HepG2 (cell line): ENCODE results near the gene SELENOT. TPM values are rescaled to one million over a fixed set of nuclear protein-coding genes. Genes with fewer than 3 reads are reported as not detected.

Experiments used
- AGO1 ChIP-seq: fragments of 200-400 bp; formaldehyde crosslinking; IDR thresholded peaks from 2 replicates; pipeline ENCODE4 v1.6.1; 2017; ENCODE audit warnings: mild to moderate bottlenecking, low read depth, low read length, moderate library complexity; ENCODE audit not compliant: poor library complexity, severe bottlenecking
- CAMTA2 ChIP-seq: sonication (generic); formaldehyde crosslinking; IDR thresholded peaks from 2 replicates; pipeline ENCODE4 v1.4.0; 2020; ENCODE audit warnings: mild to moderate bottlenecking, missing genetic modification reagents, borderline replicate concordance
- CC2D1A ChIP-seq: sonication (generic); formaldehyde crosslinking; IDR thresholded peaks from 2 replicates; pipeline ENCODE4 v1.8.1; 2023; ENCODE audit warnings: mild to moderate bottlenecking, missing genetic modification reagents
- GRHL1 ChIP-seq: sonication (generic); formaldehyde crosslinking; conservative IDR thresholded peaks from 2 replicates; pipeline ENCODE4 v1.8.0; 2022; ENCODE audit warnings: missing genetic modification reagents
- HDAC6 ChIP-seq: fragments of 200-600 bp; sonication (generic); IDR thresholded peaks from 2 replicates; pipeline ENCODE4 v1.7.0; 2017; ENCODE audit warnings: mild to moderate bottlenecking, antibody characterized with exemption, low read length, low read depth
- KAT8 ChIP-seq: IDR thresholded peaks from 2 replicates; pipeline ENCODE4 v1.6.1; 2016; ENCODE audit warnings: missing genetic modification reagents, missing compliant biosample characterization
- KMT2A ChIP-seq: sonication (generic); formaldehyde crosslinking; IDR thresholded peaks from 2 replicates; pipeline ENCODE4 v1.4.0; 2020; ENCODE audit warnings: missing genetic modification reagents
- MAFF ChIP-seq: IDR thresholded peaks from 2 replicates; pipeline ENCODE4 v1.6.1; 2011; ENCODE audit warnings: low read depth, low read length, improper control_type of control experiment
- NCOA2 ChIP-seq: sonication (generic); formaldehyde crosslinking; IDR thresholded peaks from 2 replicates; pipeline ENCODE4 v1.8.0; 2022; ENCODE audit warnings: inconsistent platforms
- PRMT3 ChIP-seq: sonication (generic); formaldehyde crosslinking; IDR thresholded peaks from 2 replicates; pipeline ENCODE4 v1.8.1; 2022; ENCODE audit warnings: low read depth, mild to moderate bottlenecking, moderate library complexity, missing genetic modification reagents, borderline replicate concordance
- SMYD3 ChIP-seq: sonication (generic); formaldehyde crosslinking; IDR thresholded peaks from 2 replicates; pipeline ENCODE4 v1.8.1; 2023; ENCODE audit warnings: mild to moderate bottlenecking, missing genetic modification reagents
- TAF1 ChIP-seq: sonication (generic); formaldehyde crosslinking; IDR thresholded peaks from 2 replicates; pipeline ENCODE4 v1.4.0; 2020; ENCODE audit warnings: missing genetic modification reagents
- TBX2 ChIP-seq: sonication (generic); formaldehyde crosslinking; IDR thresholded peaks from 2 replicates; pipeline ENCODE4 v1.5.0; 2020; ENCODE audit warnings: missing genetic modification reagents, mild to moderate bottlenecking, borderline replicate concordance
- ZBTB33 ChIP-seq: sonication (generic); formaldehyde crosslinking; IDR thresholded peaks from 2 replicates; pipeline ENCODE4 v1.4.0; 2020; ENCODE audit warnings: missing genetic modification reagents
- ZMYM2 ChIP-seq: sonication (generic); formaldehyde crosslinking; IDR thresholded peaks from 2 replicates; pipeline ENCODE4 v1.8.0; 2022; ENCODE audit warnings: mild to moderate bottlenecking, missing genetic modification reagents
- ZNF136 ChIP-seq: sonication (generic); formaldehyde crosslinking; IDR thresholded peaks from 2 replicates; pipeline ENCODE4 v1.8.1; 2022; ENCODE audit warnings: low read depth, mild to moderate bottlenecking, moderate library complexity, missing genetic modification reagents
- ZNF160 ChIP-seq: sonication (generic); formaldehyde crosslinking; IDR thresholded peaks from 2 replicates; pipeline ENCODE4 v1.8.0; 2022; ENCODE audit warnings: mild to moderate bottlenecking, inconsistent platforms, missing genetic modification reagents
- ZNF180 ChIP-seq: sonication (generic); formaldehyde crosslinking; IDR thresholded peaks from 2 replicates; pipeline ENCODE4 v1.4.0; 2020; ENCODE audit warnings: low read depth, missing genetic modification reagents, borderline replicate concordance
- ZNF230 ChIP-seq: sonication (generic); formaldehyde crosslinking; IDR thresholded peaks from 2 replicates; pipeline ENCODE4 v1.4.0; 2020; ENCODE audit warnings: mild to moderate bottlenecking, missing genetic modification reagents
- ZNF264 ChIP-seq: sonication (generic); formaldehyde crosslinking; IDR thresholded peaks from 2 replicates; pipeline ENCODE4 v1.4.0; 2020; ENCODE audit warnings: missing genetic modification reagents
- ZNF354B ChIP-seq: sonication (generic); formaldehyde crosslinking; IDR thresholded peaks from 2 replicates; pipeline ENCODE4 v1.8.0; 2022; ENCODE audit warnings: mild to moderate bottlenecking, missing genetic modification reagents
- ZNF550 ChIP-seq: sonication (generic); formaldehyde crosslinking; IDR thresholded peaks from 2 replicates; pipeline ENCODE4 v1.4.0; 2020; ENCODE audit warnings: mild to moderate bottlenecking, missing genetic modification reagents, borderline replicate concordance
- ZSCAN30 ChIP-seq: sonication (generic); formaldehyde crosslinking; IDR thresholded peaks from 2 replicates; pipeline ENCODE4 v1.5.0; 2020; ENCODE audit warnings: mild to moderate bottlenecking, missing genetic modification reagents
- polyA plus RNA-seq, 8 experiments: library from polyadenylated mRNA; depleted of rRNA in 3 of 8; stranded (reverse) in 7 of 8; unstranded in 1 of 8; fragments of >200 nt; fragmentation: Illumina TruSeq in 4 of 8; extraction: Trizol in 4 of 8; gene quantifications; 2 replicates each; pipeline versions ENCODE4 v1.2.1 to v1.2.3, GENCODE V29; 2011 to 2016; ENCODE audit warnings: low read depth in 4 of 8, missing spikeins in 1 of 8, mixed read lengths in 1 of 8; ENCODE audit not compliant: insufficient read depth in 1 of 8
- total RNA-seq, 5 experiments: library from RNA; depleted of rRNA; stranded (reverse); fragments of >200 nt; fragmentation: Illumina TruSeq; extraction: Trizol; gene quantifications; 2 replicates each; pipeline ENCODE4 v1.2.3, GENCODE V29; 2016; ENCODE audit warnings: low read depth in 1 of 5
- TF ChIP-seq, protein P1 (sequence below): IDR thresholded peaks from 2 replicates; pipeline ENCODE4 v1.6.1; 2016; ENCODE audit warnings: low read depth, borderline replicate concordance
- TF ChIP-seq, protein P2 (sequence below): sonication (generic); formaldehyde crosslinking; IDR thresholded peaks from 2 replicates; pipeline ENCODE4 v1.4.0; 2020; ENCODE audit warnings: missing genetic modification reagents

SELENOT gene
- total and polyA plus RNA-seq, 2 of the 13 experiments (the other 11 are each of a cell fraction or from before 2014, with no cell fraction given), result 122 to 273 TPM

DNA sequence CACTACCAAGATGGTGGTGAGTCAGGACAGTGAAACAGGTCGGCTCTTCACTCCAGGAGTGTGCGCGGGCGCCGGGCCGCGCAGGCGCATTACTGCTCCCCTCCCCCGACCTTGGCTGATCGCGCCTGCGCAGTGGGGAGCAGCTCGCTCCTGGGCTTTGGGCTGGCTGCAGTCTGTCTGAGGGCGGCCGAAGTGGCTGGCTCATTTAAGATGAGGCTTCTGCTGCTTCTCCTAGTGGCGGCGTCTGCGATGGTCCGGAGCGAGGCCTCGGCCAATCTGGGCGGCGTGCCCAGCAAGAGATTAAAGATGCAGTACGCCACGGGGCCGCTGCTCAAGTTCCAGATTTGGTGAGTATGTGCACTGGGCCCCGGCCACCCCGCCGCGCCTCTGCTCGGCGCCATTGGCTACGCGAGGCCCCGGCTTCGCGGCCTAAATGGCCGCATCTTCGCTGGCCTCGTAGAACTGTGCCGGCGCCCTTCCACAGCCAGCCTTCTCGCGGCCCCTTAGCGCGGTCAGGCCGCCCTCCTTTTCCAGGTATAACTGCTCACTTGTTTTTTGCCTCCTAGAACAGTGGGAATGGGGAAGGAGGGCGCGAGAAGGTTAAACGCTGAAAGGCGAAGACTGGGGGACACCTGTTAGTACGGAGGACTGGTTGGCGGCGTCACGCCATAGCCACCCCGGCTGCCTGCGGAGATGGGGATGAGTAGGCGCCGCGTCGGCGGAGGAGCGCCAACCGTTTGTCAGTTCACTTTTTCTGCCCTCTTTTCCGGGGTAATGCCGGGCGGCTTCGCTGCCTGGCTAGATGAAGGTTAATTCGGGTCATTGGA lies at the start of gene SELENOT (continued):
- TF ChIP-seq HDAC6 (no peak), ZNF136 (no peak), GRHL1 (CRISPR knock-in tag) (no peak), AGO1 (peak; percentile 71), ZMYM2 (CRISPR knock-in tag) (peak; percentile 49; the same call in 1 of the 2 replicates), MAFF (no peak), ZNF180 (CRISPR knock-in tag) (no peak), ZNF160 (peak; percentile 81), NCOA2 (CRISPR knock-in tag) (peak; percentile 44), SMYD3 (CRISPR knock-in tag) (peak; percentile 76; the same call in 1 of the 2 replicates), TAF1 (peak; percentile 99), ZBTB33 (CRISPR knock-in tag) (no peak), TBX2 (CRISPR knock-in tag) (no peak; the same call in 1 of the 2 replicates), CC2D1A (CRISPR knock-in tag) (peak; percentile 52; the same call in 1 of the 2 replicates), KMT2A (peak; percentile 96), ZNF230 (CRISPR knock-in tag) (0 out of 2 replicates have a peak, but pooled peaks have one; percentile 29), ZNF550 (no peak; the same call in 1 of the 2 replicates), ZNF354B (CRISPR knock-in tag) (0 out of 2 replicates have a peak, but pooled peaks have one; percentile 83), ZNF264 (peak; percentile 79), PRMT3 (CRISPR knock-in tag) (no peak), KAT8 (peak; percentile 89), ZSCAN30 (CRISPR knock-in tag) (peak; percentile 96), CAMTA2 (0 out of 2 replicates have a peak, but pooled peaks have one; percentile 16)
- TF ChIP-seq, protein P1, sequence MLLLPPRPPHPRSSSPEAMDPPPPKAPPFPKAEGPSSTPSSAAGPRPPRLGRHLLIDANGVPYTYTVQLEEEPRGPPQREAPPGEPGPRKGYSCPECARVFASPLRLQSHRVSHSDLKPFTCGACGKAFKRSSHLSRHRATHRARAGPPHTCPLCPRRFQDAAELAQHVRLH (CRISPR knock-in tag), result peak; percentile 74; the same call in 1 of the 2 replicates
- TF ChIP-seq, protein P2, sequence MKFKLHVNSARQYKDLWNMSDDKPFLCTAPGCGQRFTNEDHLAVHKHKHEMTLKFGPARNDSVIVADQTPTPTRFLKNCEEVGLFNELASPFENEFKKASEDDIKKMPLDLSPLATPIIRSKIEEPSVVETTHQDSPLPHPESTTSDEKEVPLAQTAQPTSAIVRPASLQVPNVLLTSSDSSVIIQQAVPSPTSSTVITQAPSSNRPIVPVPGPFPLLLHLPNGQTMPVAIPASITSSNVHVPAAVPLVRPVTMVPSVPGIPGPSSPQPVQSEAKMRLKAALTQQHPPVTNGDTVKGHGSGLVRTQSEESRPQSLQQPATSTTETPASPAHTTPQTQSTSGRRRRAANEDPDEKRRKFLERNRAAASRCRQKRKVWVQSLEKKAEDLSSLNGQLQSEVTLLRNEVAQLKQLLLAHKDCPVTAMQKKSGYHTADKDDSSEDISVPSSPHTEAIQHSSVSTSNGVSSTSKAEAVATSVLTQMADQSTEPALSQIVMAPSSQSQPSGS (CRISPR knock-in tag), result peak; percentile 66; the same call in 1 of the 2 replicates
